K562 (cell line): Measurements from ENCODE around the gene HSDL1. TPM values are rescaled to one million over a fixed set of nuclear protein-coding genes. Genes with fewer than 3 reads are reported as not detected.

Source experiments
- ARID1B ChIP-seq: fragments of 450-650 bp; IDR thresholded peaks from 2 replicates; pipeline ENCODE4 v1.6.1; 2016; ENCODE audit warnings: antibody characterized with exemption, mild to moderate bottlenecking, inconsistent platforms
- ARNT ChIP-seq, 2 experiments: fragments of 450-650 bp; IDR thresholded peaks; 2 replicates each; pipeline ENCODE4 v1.6.1; 2016; ENCODE audit warnings: mild to moderate bottlenecking in 1 of 2
- BHLHE40 ChIP-seq: IDR thresholded peaks from 2 replicates; pipeline ENCODE4 v1.6.1; 2011; ENCODE audit warnings: low read length, improper control_type of control experiment
- CBX5 ChIP-seq: IDR thresholded peaks from 2 replicates; pipeline ENCODE4 v1.6.1; 2014; ENCODE audit warnings: low read depth, borderline replicate concordance
- CC2D1A ChIP-seq: fragments of 450-650 bp; IDR thresholded peaks from 2 replicates; pipeline ENCODE4 v1.6.1; 2017; ENCODE audit warnings: mild to moderate bottlenecking
- DACH1 ChIP-seq: fragments of 450-650 bp; IDR thresholded peaks from 2 replicates; pipeline ENCODE4 v1.6.1; 2018; ENCODE audit not compliant: partially characterized antibody
- ETV6 ChIP-seq, 3 experiments: fragments of 150-350 bp in 1 of 3; sonication (generic) in 1 of 3; formaldehyde crosslinking in 1 of 3; IDR thresholded peaks; 2 replicates each; pipeline versions ENCODE4 v1.6.1 to v1.8.0; 2014 to 2022; ENCODE audit warnings: borderline replicate concordance in 2 of 3, low read depth in 2 of 3, antibody characterized with exemption in 1 of 3, low read length in 1 of 3, mild to moderate bottlenecking in 1 of 3, missing genetic modification reagents in 1 of 3
- GTF2E2 ChIP-seq: fragments of 200-800 bp; sonication (Bioruptor generic); IDR thresholded peaks from 2 replicates; pipeline ENCODE4 v1.6.1; 2016; ENCODE audit warnings: missing genetic modification characterization, missing compliant biosample characterization
- GTF3C2 ChIP-seq: IDR thresholded peaks from 3 replicates; pipeline ENCODE4 v1.6.1; 2011; ENCODE audit warnings: borderline replicate concordance, mild to moderate bottlenecking, moderate library complexity; ENCODE audit not compliant: insufficient read length; ENCODE audit errors: extremely low read depth
- MAFK ChIP-seq: IDR thresholded peaks from 2 replicates; pipeline ENCODE4 v1.6.1; 2011; ENCODE audit warnings: low read length, improper control_type of control experiment
- MCM3 ChIP-seq: fragments of 450-650 bp; IDR thresholded peaks from 2 replicates; pipeline ENCODE4 v1.6.1; 2016
- MEF2A ChIP-seq: IDR thresholded peaks from 2 replicates; pipeline ENCODE4 v1.6.1; 2011; ENCODE audit warnings: low read depth, mild to moderate bottlenecking, low read length, moderate library complexity; ENCODE audit not compliant: control insufficient read depth
- NCOR1 ChIP-seq: fragments of 450-650 bp; IDR thresholded peaks from 2 replicates; pipeline ENCODE4 v1.6.1; 2016; ENCODE audit warnings: mild to moderate bottlenecking, moderate library complexity
- NFIX ChIP-seq: fragments of 250-450 bp; sonication (Bioruptor Pico); IDR thresholded peaks from 2 replicates; pipeline ENCODE4 v1.4.0; 2020; ENCODE audit warnings: low read depth, mild to moderate bottlenecking, moderate library complexity
- NR2F6 ChIP-seq: fragments of 450-650 bp; formaldehyde crosslinking; IDR thresholded peaks from 2 replicates; pipeline ENCODE4 v1.4.0; 2020; ENCODE audit warnings: mild to moderate bottlenecking
- PHF20 ChIP-seq: fragments of 450-650 bp; IDR thresholded peaks from 2 replicates; pipeline ENCODE4 v1.6.1; 2018; ENCODE audit not compliant: partially characterized antibody
- PML ChIP-seq: IDR thresholded peaks from 2 replicates; pipeline ENCODE4 v1.6.1; 2012; ENCODE audit warnings: low read length, inconsistent platforms
- POLR2H ChIP-seq: IDR thresholded peaks from 2 replicates; pipeline ENCODE4 v1.6.1; 2016; ENCODE audit warnings: missing genetic modification characterization, low read depth, mild to moderate bottlenecking, control low read depth, missing compliant biosample characterization, moderate library complexity
- SMARCA5 ChIP-seq: fragments of 450-650 bp; IDR thresholded peaks from 2 replicates; pipeline ENCODE4 v1.6.1; 2016
- SMARCE1 ChIP-seq: fragments of 450-650 bp; IDR thresholded peaks from 2 replicates; pipeline ENCODE4 v1.7.1; 2016; ENCODE audit warnings: mild to moderate bottlenecking
- THRAP3 ChIP-seq: fragments of 450-650 bp; IDR thresholded peaks from 2 replicates; pipeline ENCODE4 v1.6.1; 2016; ENCODE audit warnings: mild to moderate bottlenecking, inconsistent platforms, borderline replicate concordance
- U2AF2 ChIP-seq: fragments of 200-400 bp; formaldehyde crosslinking; optimal IDR thresholded peaks from 2 replicates; pipeline ENCODE3; 2017; ENCODE audit warnings: low read depth, mild to moderate bottlenecking, low read length
- VEZF1 ChIP-seq: fragments of 200-800 bp; sonication (Bioruptor generic); IDR thresholded peaks from 2 replicates; pipeline ENCODE4 v1.6.1; 2017; ENCODE audit warnings: missing genetic modification characterization, missing compliant biosample characterization
- ZKSCAN3 ChIP-seq: fragments of 250-450 bp; sonication (Bioruptor Pico); IDR thresholded peaks from 2 replicates; pipeline ENCODE4 v1.4.0; 2020
- ZNF12 ChIP-seq: sonication (generic); formaldehyde crosslinking; IDR thresholded peaks from 2 replicates; pipeline ENCODE4 v1.4.0; 2020; ENCODE audit warnings: mild to moderate bottlenecking, missing genetic modification reagents
- ZNF274 ChIP-seq: IDR thresholded peaks from 2 replicates; pipeline ENCODE4 v1.6.1; 2011; ENCODE audit warnings: low read depth, mild to moderate bottlenecking, low read length, moderate library complexity, borderline replicate concordance
- ZNF408 ChIP-seq: fragments of 250-450 bp; sonication (Bioruptor Pico); IDR thresholded peaks from 2 replicates; pipeline ENCODE4 v1.4.0; 2020; ENCODE audit warnings: low read depth, mild to moderate bottlenecking, moderate library complexity
- ZNF586 ChIP-seq: fragments of 450-650 bp; formaldehyde crosslinking; conservative IDR thresholded peaks from 2 replicates; pipeline ENCODE4 v1.4.0; 2020; ENCODE audit warnings: mild to moderate bottlenecking, moderate library complexity
- ZNF717 ChIP-seq: fragments of 250-450 bp; sonication (Bioruptor Pico); IDR thresholded peaks from 2 replicates; pipeline ENCODE4 v1.5.0; 2021
- polyA plus RNA-seq, 8 experiments: library from polyadenylated mRNA; depleted of rRNA in 4 of 8; stranded (reverse) in 5 of 8; unstranded in 3 of 8; fragments of >200 nt; fragmentation: Nextera tagmentation in 2 of 8; fragmentation: Illumina TruSeq in 1 of 8; extraction: Ambion mirVana in 2 of 8; extraction: Trizol in 1 of 8; gene quantifications; 2 replicates each; pipeline versions ENCODE4 v1.2.1 to v1.2.3, GENCODE V29; 2011 to 2014; ENCODE audit warnings: inconsistent platforms in 1 of 8, missing spikeins in 1 of 8
- total RNA-seq, 7 experiments: library from RNA; depleted of rRNA in 6 of 7; stranded (reverse); fragments of >200 nt in 6 of 7; fragmentation: Illumina TruSeq in 2 of 7; extraction: Trizol in 2 of 7; gene quantifications; 2 replicates each; pipeline versions ENCODE4 v1.2.1 to v1.2.3, GENCODE V29; 2011 to 2021; ENCODE audit warnings: low replicate concordance in 1 of 7

HSDL1 gene
- total and polyA plus RNA-seq, 9 of the 15 experiments (the other 6 are each of a cell fraction or from before 2014, with no cell fraction given), result 14.8 to 41.2 (median 27.7) TPM

- TF ChIP-seq CC2D1A (no peak), ZNF408 (CRISPR knock-in tag) (no peak), DACH1 (no peak), ARID1B (no peak), SMARCE1 (0 out of 2 replicates have a peak, but pooled peaks have one; percentile 44), NR2F6 (CRISPR knock-in tag) (no peak), CBX5 (no peak), VEZF1 (CRISPR knock-in tag) (no peak), MAFK (no peak), PML (no peak), GTF2E2 (tag) (no peak), NCOR1 (no peak), PHF20 (no peak), ZNF274 (no peak), POLR2H (no peak; the same call in 1 of the 2 replicates), ETV6 (IDR thresholded peaks at IDR 0.05; ENCODE audit: borderline replicate concordance in 1 of 2, low read depth in 2 of 2, low read length in 1 of 2) (no peak), ETV6 (CRISPR knock-in tag; IDR thresholded peaks at IDR 0.05; ENCODE audit: borderline replicate concordance) (no peak), ZKSCAN3 (CRISPR knock-in tag) (no peak), NFIX (CRISPR knock-in tag) (no peak), THRAP3 (no peak), ARNT (IDR thresholded peaks at IDR 0.05) (peak in 1 of 2 experiments; percentile 47; a peak in 2 of 4 replicates), SMARCA5 (no peak), ZNF586 (CRISPR knock-in tag) (no peak), MEF2A (no peak), GTF3C2 (no peak), U2AF2 (no peak), ZNF717 (CRISPR knock-in tag) (no peak), ZNF12 (CRISPR knock-in tag) (no peak), MCM3 (no peak), BHLHE40 (no peak)
These were observed 5.2 kb downstream of the HSDL1 start (continued) for GRCh38 chr16:84139628-84140258.
